Activated T-cell treated with anti-CD3 and anti-CD28 coated beads, Interleukin-2, amount 50 U/mL, for 72 hours (primary cell): Measurements from ENCODE around the gene VTI1A. TPM values are rescaled to one million over a fixed set of nuclear protein-coding genes. Genes with fewer than 3 reads are reported as not detected.

ENCODE experiments used
- ATAC-seq, 2 donors: fragments of 150-1000 bp; cut with Tn5 transposase; replicated peaks in 1 of 2; 2 replicates each; pipeline ENCODE4 v1.10.0; 2021; ENCODE audit warnings: moderate library complexity in 2 of 2, mild to moderate bottlenecking in 1 of 2
- DNase-seq, 2 donors: peaks; one replicate each; pipeline ENCODE4 v3.0.0; 2021 to 2022; ENCODE audit warnings: mixed read lengths in 1 of 2
- H3K27ac Mint-ChIP-seq: one replicate; pipeline ENCODE4 v1.8.0; 2022; ENCODE audit warnings: mild to moderate bottlenecking, moderate library complexity, mixed read lengths
- H3K27me3 Mint-ChIP-seq: one replicate; pipeline ENCODE4 v1.8.0; 2022; ENCODE audit warnings: low read depth, mixed read lengths
- H3K36me3 Mint-ChIP-seq, 2 donors: one replicate each; pipeline ENCODE4 v1.8.0; 2022; ENCODE audit warnings: mixed read lengths in 2 of 2, mild to moderate bottlenecking in 1 of 2; ENCODE audit not compliant: insufficient read depth in 2 of 2
- H3K4me1 Mint-ChIP-seq: one replicate; pipeline ENCODE4 v1.8.0; 2022; ENCODE audit warnings: low read depth, mixed read lengths
- H3K4me3 Mint-ChIP-seq, 2 donors: one replicate each; pipeline ENCODE4 v1.8.0; 2022; ENCODE audit warnings: mild to moderate bottlenecking in 2 of 2, mixed read lengths in 2 of 2, moderate library complexity in 2 of 2
- H3K9me3 Mint-ChIP-seq, 2 donors: one replicate each; pipeline ENCODE4 v1.8.0; 2022; ENCODE audit warnings: mixed read lengths in 2 of 2
- total RNA-seq, 2 donors: library from RNA; stranded (reverse); gene quantifications; one replicate each; pipeline ENCODE4 v1.2.3, GENCODE V29; 2022

The VTI1A gene
- total RNA-seq, 2 donors from 2014 or later: 65.5 to 71.8 TPM

DNA sequence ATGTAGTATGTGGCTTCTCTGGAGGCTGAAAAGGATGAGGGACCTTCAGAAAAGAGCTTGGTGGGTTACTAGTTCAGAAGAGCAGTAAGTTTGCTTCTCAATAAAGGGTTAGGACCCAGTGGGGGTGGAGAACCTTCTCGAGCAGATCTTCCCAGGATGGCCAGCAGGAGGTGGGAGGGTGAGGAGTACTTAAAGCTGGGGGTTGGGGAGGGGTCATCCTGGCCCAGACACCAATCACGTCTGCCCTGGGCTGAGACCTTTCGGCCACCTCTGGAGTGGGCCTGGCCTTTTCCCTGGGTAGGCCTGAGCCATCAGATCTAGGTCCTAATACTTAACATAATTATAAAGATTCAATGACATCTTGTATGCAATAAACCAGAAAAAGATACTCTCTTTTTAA lies 354.0 kb downstream of the VTI1A start:
- Mint-ChIP-seq H3K27ac (no peak overlapping the region), H3K4me1 (no peaks in the 10 kb centered on the region), H3K4me3 (no peak overlapping the region), H3K9me3 (no peaks in the 10 kb centered on the region), H3K36me3 (no peaks in the 10 kb centered on the region), H3K27me3 (no peaks in the 10 kb centered on the region)
- ATAC-seq: no peak
- no peak for DNase-seq

DNA sequence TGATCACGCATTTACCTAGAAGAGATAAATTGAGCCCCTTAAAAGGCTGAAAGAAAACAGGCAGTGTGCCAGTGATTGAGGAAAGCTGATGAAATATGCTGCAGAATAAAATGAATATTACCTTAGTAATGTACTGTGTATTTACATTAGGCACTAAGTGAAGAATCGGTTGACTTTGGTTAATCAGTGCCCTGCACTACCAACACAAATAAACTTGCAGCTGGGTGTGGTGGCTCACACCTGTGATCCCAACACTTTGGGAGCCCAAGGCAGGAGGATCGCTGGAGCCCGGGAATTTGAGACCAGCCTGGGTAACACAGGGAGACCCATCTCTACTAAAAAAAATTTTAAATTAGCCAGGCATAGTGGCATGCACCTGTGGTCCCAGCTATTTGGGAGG lies 354.7 kb downstream of the VTI1A start:
- DNase-seq: no peak
- Mint-ChIP-seq H3K4me3 (no peak overlapping the region), H3K27ac (no peak overlapping the region), H3K4me1 (no peaks in the 10 kb centered on the region), H3K9me3 (no peaks in the 10 kb centered on the region), H3K36me3 (no peaks in the 10 kb centered on the region), H3K27me3 (no peaks in the 10 kb centered on the region)
- no peak for ATAC-seq

- no peak for DNase-seq
- Mint-ChIP-seq H3K27me3 (no peaks in the 10 kb centered on the region), H3K9me3 (no peaks in the 10 kb centered on the region), H3K27ac (no peak overlapping the region), H3K4me3 (no peak overlapping the region), H3K36me3 (no peaks in the 10 kb centered on the region), H3K4me1 (no peaks in the 10 kb centered on the region)
- ATAC-seq: no peak
Measured at GRCh38 chr10:112802411-112803022, 355.5 kb downstream of the VTI1A start.

GRCh38 chr10:112803961-112804401 lies 357.0 kb downstream of the VTI1A start:
- Mint-ChIP-seq H3K4me3 (no peak overlapping the region), H3K36me3 (no peaks in the 10 kb centered on the region), H3K27ac (no peak overlapping the region), H3K27me3 (no peaks in the 10 kb centered on the region), H3K4me1 (no peaks in the 10 kb centered on the region), H3K9me3 (no peaks in the 10 kb centered on the region)
- DNase-seq (no peak), ATAC-seq (no peak)

GRCh38 chr10:112805254-112805590 lies 358.2 kb downstream of the VTI1A start:
- Mint-ChIP-seq H3K27me3 (no peaks in the 10 kb centered on the region), H3K4me3 (no peak overlapping the region), H3K4me1 (no peaks in the 10 kb centered on the region), H3K36me3 (peaks cover 2% of the 10 kb centered on the region in 2 donors), H3K9me3 (no peaks in the 10 kb centered on the region), H3K27ac (no peak overlapping the region)
- ATAC-seq (no peak), DNase-seq (no peak)

DNA sequence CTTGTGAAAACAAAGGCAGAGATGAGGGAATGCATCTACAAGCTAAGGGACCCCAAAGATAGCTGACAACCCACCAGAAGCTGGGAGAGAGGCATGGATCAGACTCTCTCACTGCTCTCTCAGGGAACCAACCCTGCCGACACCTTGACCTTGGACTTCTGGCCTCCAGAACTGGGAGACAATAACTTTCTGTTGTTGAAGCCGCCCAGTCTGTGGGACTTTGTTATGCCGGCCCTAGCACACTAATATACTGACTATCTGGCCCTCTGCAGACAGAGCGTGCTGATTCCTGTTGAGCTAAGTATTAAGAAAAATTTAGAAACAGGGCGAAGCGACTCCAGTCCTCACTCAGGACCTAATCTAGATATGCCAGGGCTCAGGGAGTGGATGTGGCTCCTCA lies 358.7 kb downstream of the VTI1A start:
- DNase-seq (no peak), ATAC-seq (no peak)
- H3K27me3 Mint-ChIP-seq: no peaks in the 10 kb centered on the region
- no peak overlapping the region for H3K27ac Mint-ChIP-seq
- H3K36me3 Mint-ChIP-seq: peaks cover 2% of the 10 kb centered on the region in 2 donors
- no peaks in the 10 kb centered on the region for H3K9me3 Mint-ChIP-seq
- no peak overlapping the region for H3K4me3 Mint-ChIP-seq
- H3K4me1 Mint-ChIP-seq: no peaks in the 10 kb centered on the region

- H3K27ac Mint-ChIP-seq: no peak overlapping the region
- ATAC-seq (no peak), DNase-seq (no peak)
- no peaks in the 10 kb centered on the region for H3K4me1 Mint-ChIP-seq
- H3K4me3 Mint-ChIP-seq: no peak overlapping the region
- H3K36me3 Mint-ChIP-seq: peaks cover 2% of the 10 kb centered on the region in 2 donors
- H3K9me3 Mint-ChIP-seq: no peaks in the 10 kb centered on the region
- H3K27me3 Mint-ChIP-seq: no peaks in the 10 kb centered on the region
Measured at GRCh38 chr10:112807013-112807412, 360.0 kb downstream of the VTI1A start.

GRCh38 chr10:112809736-112810135 lies 362.7 kb downstream of the VTI1A start:
- Mint-ChIP-seq H3K4me3 (no peak overlapping the region), H3K9me3 (no peaks in the 10 kb centered on the region), H3K27me3 (no peaks in the 10 kb centered on the region), H3K4me1 (peaks cover 18% of the 10 kb centered on the region), H3K27ac (no peak overlapping the region), H3K36me3 (peaks cover 2% of the 10 kb centered on the region in 2 donors)
- no peak for ATAC-seq
- DNase-seq: no peak

DNA sequence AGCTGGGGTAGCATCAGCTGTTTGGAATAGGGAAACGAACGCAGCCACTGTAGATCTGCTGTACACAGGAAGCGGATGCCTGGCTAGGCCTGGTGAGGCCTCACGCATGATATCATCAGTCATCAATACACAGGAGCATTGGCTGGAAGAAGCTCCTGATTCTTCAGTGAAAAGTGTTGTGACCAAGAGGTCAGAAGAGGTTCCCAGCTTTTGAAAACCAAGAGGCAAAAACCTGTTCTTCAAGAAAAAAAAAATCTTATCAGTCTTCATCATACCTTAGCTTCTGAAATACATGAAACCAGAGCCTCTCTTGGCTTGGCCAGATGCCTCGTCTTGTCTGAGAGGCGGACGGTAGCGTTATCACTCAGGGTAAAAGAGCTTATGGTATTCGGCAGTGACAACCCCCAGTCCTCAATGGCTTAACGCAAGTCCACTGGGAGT lies 363.7 kb downstream of the VTI1A start:
- peaks cover 23% of the 10 kb centered on the region for H3K4me1 Mint-ChIP-seq
- peaks cover 2 to 4% of the 10 kb centered on the region in 2 donors for H3K36me3 Mint-ChIP-seq
- ATAC-seq (no peak), DNase-seq (no peak)
- H3K4me3 Mint-ChIP-seq: no peak overlapping the region
- H3K27ac Mint-ChIP-seq: no peak overlapping the region
- no peaks in the 10 kb centered on the region for H3K27me3 Mint-ChIP-seq
- no peaks in the 10 kb centered on the region for H3K9me3 Mint-ChIP-seq

DNA sequence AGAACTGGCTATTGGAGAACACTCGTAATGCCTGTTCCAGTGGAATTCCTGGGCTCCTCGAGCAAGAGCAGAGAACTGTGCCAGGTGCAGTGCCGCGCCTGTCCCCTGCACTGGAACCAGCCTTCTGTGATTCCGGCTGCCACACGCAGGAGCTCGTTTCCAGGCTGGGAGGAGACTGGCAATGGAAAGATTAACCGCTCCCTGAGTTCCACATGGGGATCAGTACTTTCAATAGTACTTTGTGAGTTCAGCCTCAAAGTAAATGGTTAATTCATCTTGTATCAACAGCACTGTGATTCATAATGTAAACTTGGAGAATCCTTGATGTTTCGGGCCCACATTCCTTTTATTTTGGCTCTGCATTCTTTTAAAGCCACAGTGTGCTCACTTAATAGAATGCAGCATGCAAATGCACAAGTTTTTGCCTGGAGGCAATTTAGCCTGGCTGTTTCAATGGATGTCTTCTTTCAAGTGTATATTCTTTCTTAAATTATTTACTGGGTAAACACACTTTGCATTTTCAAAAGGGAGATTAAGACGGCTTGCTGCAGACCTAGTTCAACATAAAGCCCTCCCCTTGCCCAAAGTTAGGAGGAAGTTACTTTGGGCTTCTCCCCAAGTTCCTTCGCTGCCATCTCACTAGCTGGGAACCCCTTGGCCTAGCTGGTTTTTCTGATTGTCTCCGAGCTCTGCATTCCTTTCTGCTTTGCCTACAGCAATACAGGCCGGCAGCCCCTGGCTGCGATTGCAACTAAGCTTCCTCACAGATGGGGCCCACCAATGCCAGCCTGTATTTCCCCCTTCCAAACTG lies 364.9 kb downstream of the VTI1A start:
- no peaks in the 10 kb centered on the region for H3K9me3 Mint-ChIP-seq

GRCh38 chr10:112812586-112812985 lies 365.6 kb downstream of the VTI1A start:
- H3K27me3 Mint-ChIP-seq: no peaks in the 10 kb centered on the region
- H3K36me3 Mint-ChIP-seq: peaks cover 2 to 6% of the 10 kb centered on the region in 2 donors
- no peaks in the 10 kb centered on the region for H3K9me3 Mint-ChIP-seq
- ATAC-seq (no peak), DNase-seq (no peak)
- H3K4me1 Mint-ChIP-seq: peaks cover 23% of the 10 kb centered on the region
- H3K27ac Mint-ChIP-seq: no peak overlapping the region
- H3K4me3 Mint-ChIP-seq: no peak overlapping the region

More for the DNA sequence above, 364.9 kb downstream of the VTI1A start:
- Mint-ChIP-seq H3K27ac (no peak overlapping the region), H3K27me3 (no peaks in the 10 kb centered on the region), H3K4me3 (no peak overlapping the region), H3K4me1 (peaks cover 23% of the 10 kb centered on the region), H3K36me3 (peaks cover 2 to 6% of the 10 kb centered on the region in 2 donors)
- DNase-seq: no peak
- no peak for ATAC-seq

DNA sequence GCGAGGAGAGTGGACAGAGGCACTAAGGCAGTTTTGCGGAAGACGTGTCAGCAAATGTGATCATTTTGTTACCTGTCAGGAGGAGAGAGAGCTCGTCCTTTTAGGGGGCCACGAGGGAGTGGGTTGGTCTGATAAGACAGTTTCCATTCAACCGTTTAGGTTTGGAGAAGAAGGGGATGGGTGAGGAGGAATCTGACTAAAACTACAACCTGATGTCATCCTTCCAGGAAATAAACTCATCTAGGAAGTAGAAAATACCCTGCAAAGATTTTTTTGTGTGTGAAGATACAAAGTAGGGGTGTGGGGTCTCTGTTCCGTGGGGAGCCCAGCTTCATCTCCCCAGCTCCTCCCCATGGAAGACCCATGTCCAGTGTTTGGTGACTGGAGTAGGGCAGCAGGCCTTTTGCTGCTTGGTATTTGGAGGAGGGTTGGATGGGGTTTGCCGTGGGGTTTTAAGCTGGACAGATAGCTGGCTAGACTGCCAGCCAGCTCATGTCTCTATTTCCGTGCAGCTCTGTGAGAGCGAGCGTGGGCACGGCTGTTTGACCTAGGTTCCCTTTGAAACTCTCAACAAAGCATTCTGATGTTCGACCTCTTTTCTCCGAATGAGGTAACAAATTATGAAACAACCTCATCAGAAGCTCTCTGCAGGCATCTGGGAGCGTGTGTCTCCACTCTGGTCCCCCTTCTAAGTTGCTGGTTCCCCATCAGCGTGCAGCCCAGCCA lies 367.0 kb downstream of the VTI1A start:
- ATAC-seq: peak; percentile 20 to 53
- H3K36me3 Mint-ChIP-seq: peaks cover 2 to 6% of the 10 kb centered on the region in 2 donors

More for the DNA sequence above, 367.0 kb downstream of the VTI1A start:
- Mint-ChIP-seq H3K27me3 (no peaks in the 10 kb centered on the region), H3K4me3 (peak overlapping the region; percentile 15 to 23), H3K27ac (peak overlapping the region; percentile 1), H3K4me1 (peaks cover 23% of the 10 kb centered on the region), H3K9me3 (no peaks in the 10 kb centered on the region)
- no peak for DNase-seq
